HepG2 (cell line): ENCODE measurements around the gene UNG. TPM values are rescaled to one million over a fixed set of nuclear protein-coding genes. Genes with fewer than 3 reads are reported as not detected.

Experiments used
- CENPX ChIP-seq: sonication (generic); formaldehyde crosslinking; IDR thresholded peaks from 2 replicates; pipeline ENCODE4 v1.9.0; 2021; ENCODE audit warnings: mild to moderate bottlenecking, missing genetic modification reagents, moderate library complexity
- DNMT3B ChIP-seq: conservative IDR thresholded peaks from 2 replicates; pipeline ENCODE4 v1.6.1; 2016; ENCODE audit warnings: missing biosample characterization, control low read depth
- E2F5 ChIP-seq: sonication (generic); formaldehyde crosslinking; conservative IDR thresholded peaks from 2 replicates; pipeline ENCODE4 v1.4.0; 2020; ENCODE audit warnings: missing genetic modification reagents
- ESRRA ChIP-seq: sonication (generic); formaldehyde crosslinking; IDR thresholded peaks from 2 replicates; pipeline ENCODE4 v1.5.1; 2020; ENCODE audit warnings: mild to moderate bottlenecking, low read depth, missing genetic modification reagents
- HCFC1 ChIP-seq: fragments of 150-350 bp; IDR thresholded peaks from 2 replicates; pipeline ENCODE4 v1.6.1; 2014; ENCODE audit warnings: low read depth, low read length
- HMG20B ChIP-seq: conservative IDR thresholded peaks from 2 replicates; pipeline ENCODE4 v1.6.1; 2016; ENCODE audit warnings: missing genetic modification reagents, missing compliant biosample characterization
- JUND ChIP-seq: sonication (generic); formaldehyde crosslinking; IDR thresholded peaks from 2 replicates; pipeline ENCODE4 v1.8.0; 2022; ENCODE audit warnings: mild to moderate bottlenecking, missing genetic modification reagents
- KDM5A ChIP-seq: fragments of 200-600 bp; sonication (generic); IDR thresholded peaks from 2 replicates; pipeline ENCODE4 v1.7.0; 2018; ENCODE audit warnings: antibody characterized with exemption, mild to moderate bottlenecking, low read length, borderline replicate concordance
- MED1 ChIP-seq: sonication (generic); formaldehyde crosslinking; IDR thresholded peaks from 2 replicates; pipeline ENCODE4 v1.4.0; 2020; ENCODE audit warnings: missing genetic modification reagents
- NFATC3 ChIP-seq: sonication (generic); formaldehyde crosslinking; IDR thresholded peaks from 2 replicates; pipeline ENCODE4 v1.5.1; 2020; ENCODE audit warnings: mild to moderate bottlenecking, missing genetic modification reagents
- NFIC ChIP-seq: IDR thresholded peaks from 2 replicates; pipeline ENCODE4 v1.6.1; 2012; ENCODE audit warnings: mild to moderate bottlenecking, low read length, inconsistent platforms
- SALL2 ChIP-seq: sonication (generic); formaldehyde crosslinking; IDR thresholded peaks from 2 replicates; pipeline ENCODE4 v1.8.1; 2023; ENCODE audit warnings: mild to moderate bottlenecking, missing genetic modification reagents, inconsistent platforms
- SP140L ChIP-seq: sonication (generic); formaldehyde crosslinking; IDR thresholded peaks from 2 replicates; pipeline ENCODE4 v1.4.0; 2020; ENCODE audit warnings: missing genetic modification reagents, borderline replicate concordance
- THAP11 ChIP-seq: IDR thresholded peaks from 2 replicates; pipeline ENCODE4 v1.6.1; 2016; ENCODE audit warnings: missing biosample characterization, missing genetic modification reagents
- XBP1 ChIP-seq: sonication (generic); formaldehyde crosslinking; IDR thresholded peaks from 2 replicates; pipeline ENCODE4 v1.5.0; 2020; ENCODE audit warnings: missing genetic modification reagents
- ZIK1 ChIP-seq: sonication (generic); formaldehyde crosslinking; IDR thresholded peaks from 2 replicates; pipeline ENCODE4 v1.5.0; 2020; ENCODE audit warnings: mild to moderate bottlenecking, low read depth, missing genetic modification reagents, borderline replicate concordance
- ZNF558 ChIP-seq: sonication (generic); formaldehyde crosslinking; IDR thresholded peaks from 2 replicates; pipeline ENCODE4 v1.9.0; 2022; ENCODE audit warnings: mild to moderate bottlenecking, missing genetic modification reagents, borderline replicate concordance
- ZNF777 ChIP-seq: sonication (generic); formaldehyde crosslinking; IDR thresholded peaks from 2 replicates; pipeline ENCODE4 v1.4.0; 2020; ENCODE audit warnings: missing genetic modification reagents
- ZNF781 ChIP-seq: sonication (generic); formaldehyde crosslinking; IDR thresholded peaks from 2 replicates; pipeline ENCODE4 v1.5.1; 2020; ENCODE audit warnings: borderline replicate concordance, mild to moderate bottlenecking, missing genetic modification reagents; ENCODE audit errors: not compliant biosample characterization
- polyA plus RNA-seq, 8 experiments: library from polyadenylated mRNA; depleted of rRNA in 3 of 8; stranded (reverse) in 7 of 8; unstranded in 1 of 8; fragments of >200 nt; fragmentation: Illumina TruSeq in 4 of 8; extraction: Trizol in 4 of 8; gene quantifications; 2 replicates each; pipeline versions ENCODE4 v1.2.1 to v1.2.3, GENCODE V29; 2011 to 2016; ENCODE audit warnings: low read depth in 4 of 8, missing spikeins in 1 of 8, mixed read lengths in 1 of 8; ENCODE audit not compliant: insufficient read depth in 1 of 8
- total RNA-seq, 5 experiments: library from RNA; depleted of rRNA; stranded (reverse); fragments of >200 nt; fragmentation: Illumina TruSeq; extraction: Trizol; gene quantifications; 2 replicates each; pipeline ENCODE4 v1.2.3, GENCODE V29; 2016; ENCODE audit warnings: low read depth in 1 of 5
- TF ChIP-seq, protein P1 (sequence below): sonication (generic); formaldehyde crosslinking; IDR thresholded peaks from 2 replicates; pipeline ENCODE4 v1.4.0; 2020; ENCODE audit warnings: missing genetic modification reagents, mild to moderate bottlenecking, borderline replicate concordance
- TF ChIP-seq, protein P2 (sequence below): sonication (generic); formaldehyde crosslinking; IDR thresholded peaks from one replicate; pipeline ENCODE4 v1.5.1; 2020; ENCODE audit warnings: mild to moderate bottlenecking, missing genetic modification reagents; ENCODE audit errors: not compliant biosample characterization

UNG gene
- total and polyA plus RNA-seq, 2 of the 13 experiments (the other 11 are each of a cell fraction or from before 2014, with no cell fraction given) = 23.3 to 114 TPM

GRCh38 chr12:109098183-109098604 is 797 bp downstream of the UNG start (continued):
- no peak for TF ChIP-seq ZNF558 (CRISPR knock-in tag)
- TF ChIP-seq XBP1 = no peak
- no peak for TF ChIP-seq DNMT3B (CRISPR knock-in tag)
- no peak; the same call in 1 of the 2 replicates for TF ChIP-seq KDM5A
- no peak for TF ChIP-seq E2F5 (CRISPR knock-in tag)
- no peak for TF ChIP-seq ESRRA (CRISPR knock-in tag)
- no peak for TF ChIP-seq ZNF777
- no peak for TF ChIP-seq MED1 (CRISPR knock-in tag)
- TF ChIP-seq NFIC = no peak
- TF ChIP-seq, protein P1, sequence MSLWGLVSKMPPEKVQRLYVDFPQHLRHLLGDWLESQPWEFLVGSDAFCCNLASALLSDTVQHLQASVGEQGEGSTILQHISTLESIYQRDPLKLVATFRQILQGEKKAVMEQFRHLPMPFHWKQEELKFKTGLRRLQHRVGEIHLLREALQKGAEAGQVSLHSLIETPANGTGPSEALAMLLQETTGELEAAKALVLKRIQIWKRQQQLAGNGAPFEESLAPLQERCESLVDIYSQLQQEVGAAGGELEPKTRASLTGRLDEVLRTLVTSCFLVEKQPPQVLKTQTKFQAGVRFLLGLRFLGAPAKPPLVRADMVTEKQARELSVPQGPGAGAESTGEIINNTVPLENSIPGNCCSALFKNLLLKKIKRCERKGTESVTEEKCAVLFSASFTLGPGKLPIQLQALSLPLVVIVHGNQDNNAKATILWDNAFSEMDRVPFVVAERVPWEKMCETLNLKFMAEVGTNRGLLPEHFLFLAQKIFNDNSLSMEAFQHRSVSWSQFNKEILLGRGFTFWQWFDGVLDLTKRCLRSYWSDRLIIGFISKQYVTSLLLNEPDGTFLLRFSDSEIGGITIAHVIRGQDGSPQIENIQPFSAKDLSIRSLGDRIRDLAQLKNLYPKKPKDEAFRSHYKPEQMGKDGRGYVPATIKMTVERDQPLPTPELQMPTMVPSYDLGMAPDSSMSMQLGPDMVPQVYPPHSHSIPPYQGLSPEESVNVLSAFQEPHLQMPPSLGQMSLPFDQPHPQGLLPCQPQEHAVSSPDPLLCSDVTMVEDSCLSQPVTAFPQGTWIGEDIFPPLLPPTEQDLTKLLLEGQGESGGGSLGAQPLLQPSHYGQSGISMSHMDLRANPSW (CRISPR knock-in tag) = no peak
- TF ChIP-seq HMG20B (CRISPR knock-in tag) = no peak
- TF ChIP-seq CENPX = no peak
- TF ChIP-seq NFATC3 (CRISPR knock-in tag) = no peak
- TF ChIP-seq ZNF781 (CRISPR knock-in tag) = no peak
- no peak for TF ChIP-seq SP140L
- no peak for TF ChIP-seq HCFC1
- TF ChIP-seq SALL2 = no peak
- TF ChIP-seq ZIK1 = no peak
- TF ChIP-seq, protein P2, sequence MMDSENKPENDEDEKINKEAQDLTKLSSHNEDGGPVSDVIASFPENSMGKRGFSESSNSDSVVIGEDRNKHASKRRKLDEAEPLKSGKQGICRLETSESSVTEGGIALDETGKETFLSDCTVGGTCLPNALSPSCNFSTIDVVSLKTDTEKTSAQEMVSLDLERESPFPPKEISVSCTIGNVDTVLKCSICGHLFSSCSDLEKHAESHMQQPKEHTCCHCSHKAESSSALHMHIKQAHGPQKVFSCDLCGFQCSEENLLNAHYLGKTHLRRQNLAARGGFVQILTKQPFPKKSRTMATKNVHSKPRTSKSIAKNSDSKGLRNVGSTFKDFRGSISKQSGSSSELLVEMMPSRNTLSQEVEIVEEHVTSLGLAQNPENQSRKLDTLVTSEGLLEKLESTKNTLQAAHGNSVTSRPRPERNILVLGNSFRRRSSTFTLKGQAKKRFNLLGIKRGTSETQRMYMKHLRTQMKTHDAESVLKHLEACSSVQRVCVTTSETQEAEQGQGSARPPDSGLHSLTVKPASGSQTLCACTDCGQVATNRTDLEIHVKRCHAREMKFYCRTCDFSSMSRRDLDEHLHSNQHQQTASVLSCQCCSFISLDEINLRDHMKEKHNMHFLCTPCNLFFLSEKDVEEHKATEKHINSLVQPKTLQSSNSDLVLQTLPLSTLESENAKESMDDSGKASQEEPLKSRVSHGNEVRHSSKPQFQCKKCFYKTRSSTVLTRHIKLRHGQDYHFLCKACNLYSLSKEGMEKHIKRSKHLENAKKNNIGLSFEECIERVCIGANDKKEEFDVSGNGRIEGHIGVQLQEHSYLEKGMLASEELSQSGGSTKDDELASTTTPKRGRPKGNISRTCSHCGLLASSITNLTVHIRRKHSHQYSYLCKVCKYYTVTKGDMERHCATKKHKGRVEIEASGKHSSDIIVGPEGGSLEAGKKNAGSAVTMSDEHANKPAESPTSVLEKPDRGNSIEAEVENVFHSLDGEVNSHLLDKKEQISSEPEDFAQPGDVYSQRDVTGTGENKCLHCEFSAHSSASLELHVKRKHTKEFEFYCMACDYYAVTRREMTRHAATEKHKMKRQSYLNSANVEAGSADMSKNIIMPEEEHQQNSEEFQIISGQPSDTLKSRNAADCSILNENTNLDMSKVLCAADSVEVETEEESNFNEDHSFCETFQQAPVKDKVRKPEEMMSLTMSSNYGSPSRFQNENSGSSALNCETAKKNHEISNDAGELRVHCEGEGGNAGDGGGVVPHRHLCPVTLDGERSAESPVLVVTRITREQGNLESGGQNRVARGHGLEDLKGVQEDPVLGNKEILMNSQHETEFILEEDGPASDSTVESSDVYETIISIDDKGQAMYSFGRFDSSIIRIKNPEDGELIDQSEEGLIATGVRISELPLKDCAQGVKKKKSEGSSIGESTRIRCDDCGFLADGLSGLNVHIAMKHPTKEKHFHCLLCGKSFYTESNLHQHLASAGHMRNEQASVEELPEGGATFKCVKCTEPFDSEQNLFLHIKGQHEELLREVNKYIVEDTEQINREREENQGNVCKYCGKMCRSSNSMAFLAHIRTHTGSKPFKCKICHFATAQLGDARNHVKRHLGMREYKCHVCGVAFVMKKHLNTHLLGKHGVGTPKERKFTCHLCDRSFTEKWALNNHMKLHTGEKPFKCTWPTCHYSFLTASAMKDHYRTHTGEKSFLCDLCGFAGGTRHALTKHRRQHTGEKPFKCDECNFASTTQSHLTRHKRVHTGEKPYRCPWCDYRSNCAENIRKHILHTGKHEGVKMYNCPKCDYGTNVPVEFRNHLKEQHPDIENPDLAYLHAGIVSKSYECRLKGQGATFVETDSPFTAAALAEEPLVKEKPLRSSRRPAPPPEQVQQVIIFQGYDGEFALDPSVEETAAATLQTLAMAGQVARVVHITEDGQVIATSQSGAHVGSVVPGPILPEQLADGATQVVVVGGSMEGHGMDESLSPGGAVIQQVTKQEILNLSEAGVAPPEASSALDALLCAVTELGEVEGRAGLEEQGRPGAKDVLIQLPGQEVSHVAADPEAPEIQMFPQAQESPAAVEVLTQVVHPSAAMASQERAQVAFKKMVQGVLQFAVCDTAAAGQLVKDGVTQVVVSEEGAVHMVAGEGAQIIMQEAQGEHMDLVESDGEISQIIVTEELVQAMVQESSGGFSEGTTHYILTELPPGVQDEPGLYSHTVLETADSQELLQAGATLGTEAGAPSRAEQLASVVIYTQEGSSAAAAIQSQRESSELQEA (CRISPR knock-in tag) = no peak
- no peak for TF ChIP-seq JUND (CRISPR knock-in tag)
- 0 out of 2 replicates have a peak, but pooled peaks have one; percentile 38 for TF ChIP-seq THAP11 (CRISPR knock-in tag)
